GM21529 (cell line): ENCODE results near the gene IGFBP2.

Source experiments
- ATAC-seq: cut with Tn5 transposase; IDR thresholded peaks from one replicate; pipeline ENCODE4 v1.9.1; 2021; ENCODE audit not compliant: unreplicated experiment

IGFBP2 gene

GRCh38 chr2:216680951-216681629, 47.9 kb downstream of the IGFBP2 start:
- no peak for ATAC-seq

- ATAC-seq: no peak
Observed at GRCh38 chr2:216681683-216682082, 48.5 kb downstream of the IGFBP2 start.

GRCh38 chr2:216683846-216684245, 50.6 kb downstream of the IGFBP2 start:
- ATAC-seq: no peak

GRCh38 chr2:216685327-216685875, 52.2 kb downstream of the IGFBP2 start:
- ATAC-seq: no peak

GRCh38 chr2:216687111-216687510, 53.9 kb downstream of the IGFBP2 start:
- ATAC-seq: no peak

GRCh38 chr2:216687646-216688045, 54.4 kb downstream of the IGFBP2 start:
- ATAC-seq: no peak

- no peak for ATAC-seq
Observed at GRCh38 chr2:216688731-216689340, 55.6 kb downstream of the IGFBP2 start.

GRCh38 chr2:216689397-216689796, 56.2 kb downstream of the IGFBP2 start:
- ATAC-seq: no peak

GRCh38 chr2:216690456-216690852, 57.2 kb downstream of the IGFBP2 start:
- no peak for ATAC-seq

- no peak for ATAC-seq
Observed at GRCh38 chr2:216690853-216691741, 57.9 kb downstream of the IGFBP2 start.

GRCh38 chr2:216692636-216693413, 59.6 kb downstream of the IGFBP2 start:
- ATAC-seq: no peak

- no peak for ATAC-seq
Observed at GRCh38 chr2:216693414-216694080, 60.3 kb downstream of the IGFBP2 start.

- no peak for ATAC-seq
Observed at GRCh38 chr2:216694082-216694825, 61.0 kb downstream of the IGFBP2 start.

- ATAC-seq: no peak
Observed at GRCh38 chr2:216694826-216695217, 61.6 kb downstream of the IGFBP2 start.

- ATAC-seq: no peak
Observed at GRCh38 chr2:216695401-216695821, 62.2 kb downstream of the IGFBP2 start, which contains the start of gene IGFBP5. Gene IGFBP5, minus strand, starts transcription at chr2:216695549. Its CDS starts 774 bp downstream, at chr2:216694775.

GRCh38 chr2:216696321-216696720, 63.1 kb downstream of the IGFBP2 start:
- no peak for ATAC-seq

- no peak for ATAC-seq
Observed at GRCh38 chr2:216696751-216697560, 63.7 kb downstream of the IGFBP2 start.

GRCh38 chr2:216698293-216698692, 65.1 kb downstream of the IGFBP2 start:
- ATAC-seq: no peak

- peak; percentile 76 for ATAC-seq
Observed at GRCh38 chr2:216698895-216699294, 65.7 kb downstream of the IGFBP2 start.
